Measurements from ENCODE around the gene SPATA6L. TPM values are rescaled to one million over a fixed set of nuclear protein-coding genes. Genes with fewer than 3 reads are reported as not detected.

SPATA6L gene
- total RNA-seq, 1 donor, result 0.43 TPM

DNA sequence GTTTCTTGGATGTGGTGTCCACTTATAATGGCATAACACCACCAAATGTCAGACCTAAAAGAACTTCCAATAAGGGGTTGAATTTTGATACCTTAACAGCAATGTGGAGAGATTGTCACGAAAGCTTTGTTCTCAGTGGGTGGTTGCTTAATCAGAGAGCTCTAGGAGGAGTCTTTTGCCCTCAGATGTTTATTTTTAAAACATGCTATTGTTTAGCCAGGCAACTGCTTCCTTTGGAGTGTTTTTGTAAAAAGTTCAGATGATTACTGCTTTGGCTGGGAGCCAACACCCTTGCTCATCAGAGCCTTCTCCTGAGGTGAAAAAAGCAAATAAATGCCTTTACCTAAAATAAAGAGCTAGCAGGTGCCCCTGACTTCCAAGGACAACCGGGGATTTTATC, 111.0 kb downstream of the SPATA6L start:
- peak; percentile 44 for DNase-seq (ENCODE audit: low read depth)
- TF ChIP-seq, protein P1, sequence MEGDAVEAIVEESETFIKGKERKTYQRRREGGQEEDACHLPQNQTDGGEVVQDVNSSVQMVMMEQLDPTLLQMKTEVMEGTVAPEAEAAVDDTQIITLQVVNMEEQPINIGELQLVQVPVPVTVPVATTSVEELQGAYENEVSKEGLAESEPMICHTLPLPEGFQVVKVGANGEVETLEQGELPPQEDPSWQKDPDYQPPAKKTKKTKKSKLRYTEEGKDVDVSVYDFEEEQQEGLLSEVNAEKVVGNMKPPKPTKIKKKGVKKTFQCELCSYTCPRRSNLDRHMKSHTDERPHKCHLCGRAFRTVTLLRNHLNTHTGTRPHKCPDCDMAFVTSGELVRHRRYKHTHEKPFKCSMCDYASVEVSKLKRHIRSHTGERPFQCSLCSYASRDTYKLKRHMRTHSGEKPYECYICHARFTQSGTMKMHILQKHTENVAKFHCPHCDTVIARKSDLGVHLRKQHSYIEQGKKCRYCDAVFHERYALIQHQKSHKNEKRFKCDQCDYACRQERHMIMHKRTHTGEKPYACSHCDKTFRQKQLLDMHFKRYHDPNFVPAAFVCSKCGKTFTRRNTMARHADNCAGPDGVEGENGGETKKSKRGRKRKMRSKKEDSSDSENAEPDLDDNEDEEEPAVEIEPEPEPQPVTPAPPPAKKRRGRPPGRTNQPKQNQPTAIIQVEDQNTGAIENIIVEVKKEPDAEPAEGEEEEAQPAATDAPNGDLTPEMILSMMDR (IDR thresholded peaks at IDR 0.05; ENCODE audit: insufficient read depth, low read depth, low read length), result no peak

DNA sequence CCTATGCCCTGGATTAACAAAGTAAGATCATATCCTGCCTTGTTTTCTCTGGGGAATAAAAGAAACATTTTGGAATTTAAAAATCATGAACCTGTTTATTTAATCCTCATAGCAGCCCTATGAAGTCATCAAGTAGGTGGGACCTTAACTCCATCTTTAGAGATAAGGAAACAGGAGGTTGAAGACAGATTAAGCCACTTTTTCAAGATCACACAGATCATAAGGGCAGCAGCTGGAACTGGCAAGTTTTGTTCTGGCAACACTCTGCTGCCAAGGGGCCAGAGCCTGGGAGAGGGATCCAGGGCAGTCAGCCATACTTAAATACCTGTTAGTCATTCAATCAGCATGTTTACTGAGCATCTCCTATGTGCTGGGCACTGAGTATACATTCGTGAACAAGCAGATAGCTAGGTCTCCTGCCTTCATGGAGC, 112.3 kb downstream of the SPATA6L start:
- peak; percentile 47 for DNase-seq (ENCODE audit: low read depth)
- TF ChIP-seq, protein P1 (IDR thresholded peaks at IDR 0.05; ENCODE audit: insufficient read depth, low read depth, low read length), result no peak
- H3K4me3 ChIP-seq (ENCODE audit: low read depth, low read length), result no peak overlapping the region

More for the DNA sequence above, 111.0 kb downstream of the SPATA6L start:
- H3K4me3 ChIP-seq (ENCODE audit: low read depth, low read length), result no peak overlapping the region

DNA sequence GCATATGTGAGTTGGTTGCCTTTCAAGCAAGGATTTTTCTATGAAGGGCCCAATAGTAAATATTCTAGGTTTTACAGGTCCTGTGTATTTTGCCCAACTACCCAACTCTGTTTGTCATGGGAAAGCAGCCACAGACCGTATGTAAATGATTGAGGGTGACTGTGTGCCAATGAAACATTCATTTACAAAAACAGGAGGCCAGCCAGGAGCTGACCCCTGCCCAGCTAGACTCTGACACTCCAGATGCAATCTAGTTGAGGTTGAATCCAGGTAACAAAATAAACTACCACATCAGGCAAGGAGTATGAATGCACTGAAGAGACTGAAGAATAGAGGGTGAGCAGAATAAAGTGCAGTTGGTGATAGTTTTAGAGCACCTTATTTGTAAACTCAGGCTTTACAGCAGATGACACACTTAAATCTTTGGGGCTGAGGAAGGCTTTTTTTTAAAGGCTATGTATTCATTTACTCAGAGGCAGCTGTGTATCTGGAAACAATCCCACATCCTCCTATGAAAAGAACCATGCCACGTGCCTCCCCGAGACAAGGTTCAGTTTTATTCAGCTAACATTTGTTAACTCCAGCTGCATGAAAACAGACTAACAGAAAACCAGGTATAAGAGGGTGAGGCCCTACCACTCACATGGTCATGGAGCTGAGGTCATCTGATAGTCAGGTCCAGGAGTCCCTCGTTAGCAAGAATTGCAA, 115.3 kb downstream of the SPATA6L start:
- TF ChIP-seq, protein P1 (IDR thresholded peaks at IDR 0.05; ENCODE audit: insufficient read depth, low read depth, low read length), result no peak
- DNase-seq (ENCODE audit: low read depth), result peak; percentile 70
- no peak overlapping the region for H3K4me3 ChIP-seq (ENCODE audit: low read depth, low read length)

DNA sequence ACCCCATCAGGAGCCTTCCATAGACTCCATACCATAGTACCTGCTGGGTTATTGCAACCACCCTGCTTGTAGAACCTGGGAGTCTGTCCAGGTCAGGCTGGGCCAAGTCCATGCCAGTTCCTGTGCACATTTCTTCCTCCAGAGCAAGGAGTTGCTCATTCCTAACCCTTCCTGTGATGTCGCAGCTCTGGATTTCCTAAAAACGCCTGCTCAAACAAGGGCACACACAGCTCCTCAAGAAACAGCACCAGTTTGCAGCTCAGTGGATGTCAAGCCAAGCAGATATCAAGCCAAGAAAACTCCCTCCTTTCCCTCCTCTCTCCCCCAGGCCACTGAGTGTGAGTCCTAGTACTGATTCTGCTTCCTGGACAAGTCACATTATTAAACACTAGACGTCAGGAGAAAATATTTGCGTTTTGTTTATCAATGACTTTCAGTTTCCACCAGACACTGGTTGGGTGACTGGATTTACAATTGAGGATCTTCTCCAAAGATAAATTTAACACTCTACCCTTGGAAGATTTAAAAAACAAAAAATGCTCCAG, 116.5 kb downstream of the SPATA6L start:
- DNase-seq (ENCODE audit: low read depth), result no peak
- TF ChIP-seq, protein P1 (IDR thresholded peaks at IDR 0.05; ENCODE audit: insufficient read depth, low read depth, low read length), result no peak
- H3K4me3 ChIP-seq (ENCODE audit: low read depth, low read length), result no peak overlapping the region

DNA sequence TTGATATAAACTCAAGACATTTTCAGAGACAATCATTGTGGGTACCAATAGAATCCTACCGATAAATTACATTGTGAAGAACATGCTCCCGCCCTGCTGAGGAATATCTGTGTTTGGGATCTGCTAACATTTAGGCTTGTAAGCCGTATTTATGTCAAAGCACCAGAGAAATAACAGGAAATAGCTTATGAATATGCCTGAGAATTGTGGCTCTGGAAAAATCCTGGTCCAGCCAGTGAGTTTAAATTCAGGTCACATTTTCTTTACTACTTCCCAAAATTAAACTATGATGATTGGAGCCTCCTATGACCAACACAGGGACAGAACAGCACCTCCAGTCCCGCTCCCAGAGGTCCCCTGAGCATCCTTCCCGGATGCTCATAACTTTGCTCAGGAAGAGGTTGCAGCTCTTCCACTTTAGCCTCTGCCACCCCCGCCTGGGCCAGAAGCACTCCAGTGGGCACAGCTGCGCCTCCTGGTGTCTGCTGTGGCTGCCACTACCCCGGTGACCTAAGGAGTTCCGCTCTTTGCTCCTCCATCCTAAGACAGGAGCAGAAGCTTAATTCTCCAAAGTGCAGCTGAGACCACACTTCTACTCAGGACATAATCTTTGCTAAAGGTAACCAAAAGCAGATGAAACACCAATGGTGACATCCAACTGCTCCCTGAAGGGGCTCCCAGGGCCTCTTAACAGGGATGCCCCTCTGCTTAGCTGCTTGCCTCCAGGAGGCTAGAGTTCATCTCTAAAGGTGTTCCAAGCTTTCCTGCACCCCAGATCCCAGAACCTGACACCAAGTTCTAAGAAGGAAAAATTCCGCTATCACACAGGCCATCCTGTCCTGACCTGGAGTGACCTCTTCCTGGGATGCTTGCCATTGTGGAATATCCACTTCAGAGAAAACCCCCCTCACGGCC, 117.2 kb downstream of the SPATA6L start:
- TF ChIP-seq, protein P1 (IDR thresholded peaks at IDR 0.05; ENCODE audit: insufficient read depth, low read depth, low read length), result peak; percentile 23
- no peak for DNase-seq (ENCODE audit: low read depth)
- H3K4me3 ChIP-seq (ENCODE audit: low read depth, low read length), result no peak overlapping the region

Other genes starting within 250 kb of the SPATA6L start
- gene SLC1A1, start 176.0 kb downstream of the SPATA6L start, total RNA-seq, result 17.7 and 34.1 TPM in 2 replicates
- 6.4 and 8.2 TPM in 2 replicates for gene PLPP6, start 4.2 kb downstream of the SPATA6L start, total RNA-seq
- gene CDC37L1, start 13.1 kb upstream of the SPATA6L start, total RNA-seq, result 19.3 and 25.9 TPM in 2 replicates
- gene AK3, start 74.7 kb upstream of the SPATA6L start, total RNA-seq, result 54.4 and 72.5 TPM in 2 replicates
- 9.7 and 10.4 TPM in 2 replicates for gene RCL1, start 126.5 kb upstream of the SPATA6L start, total RNA-seq